PC-3 (cell line): Measurements from ENCODE around the gene SGO2.

Source experiments
- CTCF ChIP-seq: fragments of 300-600 bp; sonication (generic); conservative IDR thresholded peaks from 2 replicates; pipeline ENCODE4 v1.5.1; 2017; ENCODE audit warnings: antibody characterized with exemption, low read depth, mild to moderate bottlenecking, low read length
- EZH2 ChIP-seq: fragments of 300-600 bp; sonication (generic); IDR thresholded peaks from one replicate; pipeline ENCODE4 v1.6.1; 2017; ENCODE audit warnings: antibody characterized with exemption, mild to moderate bottlenecking, low read length; ENCODE audit not compliant: unreplicated experiment
- EZH2phosphoT487 ChIP-seq: fragments of 300-600 bp; sonication (generic); IDR thresholded peaks from 2 replicates; pipeline ENCODE4 v1.6.1; 2018; ENCODE audit warnings: mild to moderate bottlenecking, antibody characterized with exemption, low read length, borderline replicate concordance

GRCh38 chr2:200615247-200615646, 89.2 kb downstream of the SGO2 start:
- TF ChIP-seq EZH2 (no peak), EZH2phosphoT487 (no peak), CTCF (no peak)
